K562 (cell line): ENCODE measurements around the gene SULT2B1. TPM values are rescaled to one million over a fixed set of nuclear protein-coding genes. Genes with fewer than 3 reads are reported as not detected.
A peak's percentile ranks its signal among the peaks of the same experiment; 100 is the strongest.

Source experiments
- ARID1B ChIP-seq: fragments of 450-650 bp; IDR thresholded peaks from 2 replicates; pipeline ENCODE4 v1.6.1; 2016; ENCODE audit warnings: antibody characterized with exemption, mild to moderate bottlenecking, inconsistent platforms
- JUN ChIP-seq, 2 experiments: sonication (generic) in 1 of 2; formaldehyde crosslinking in 1 of 2; IDR thresholded peaks; 2 replicates each; pipeline versions ENCODE4 v1.6.1 to v1.8.0; 2012 to 2022; ENCODE audit warnings: borderline replicate concordance in 2 of 2, mild to moderate bottlenecking in 2 of 2, improper control_type of control experiment in 1 of 2, low read depth in 1 of 2, low read length in 1 of 2, missing genetic modification reagents in 1 of 2
- KDM4B ChIP-seq, 2 experiments: fragments of 450-650 bp in 1 of 2; sonication (generic) in 1 of 2; IDR thresholded peaks; 2 replicates each; pipeline ENCODE4 v1.6.1; 2016 to 2017; ENCODE audit warnings: borderline replicate concordance in 2 of 2, antibody characterized with exemption in 1 of 2, low read depth in 1 of 2, mild to moderate bottlenecking in 1 of 2
- SUPT5H ChIP-seq: fragments of 450-650 bp; IDR thresholded peaks from 2 replicates; pipeline ENCODE4 v1.6.1; 2016
- ZNF324 ChIP-seq: fragments of 250-450 bp; sonication (Bioruptor Pico); IDR thresholded peaks from 2 replicates; pipeline ENCODE4 v1.4.0; 2020; ENCODE audit warnings: mild to moderate bottlenecking
- ZSCAN29 ChIP-seq: fragments of 450-650 bp; IDR thresholded peaks from 2 replicates; pipeline ENCODE4 v1.6.1; 2017
- polyA plus RNA-seq, 8 experiments: library from polyadenylated mRNA; depleted of rRNA in 4 of 8; stranded (reverse) in 5 of 8; unstranded in 3 of 8; fragments of >200 nt; fragmentation: Nextera tagmentation in 2 of 8; fragmentation: Illumina TruSeq in 1 of 8; extraction: Ambion mirVana in 2 of 8; extraction: Trizol in 1 of 8; gene quantifications; 2 replicates each; pipeline versions ENCODE4 v1.2.1 to v1.2.3, GENCODE V29; 2011 to 2014; ENCODE audit warnings: inconsistent platforms in 1 of 8, missing spikeins in 1 of 8
- total RNA-seq, 7 experiments: library from RNA; depleted of rRNA in 6 of 7; stranded (reverse); fragments of >200 nt in 6 of 7; fragmentation: Illumina TruSeq in 2 of 7; extraction: Trizol in 2 of 7; gene quantifications; 2 replicates each; pipeline versions ENCODE4 v1.2.1 to v1.2.3, GENCODE V29; 2011 to 2021; ENCODE audit warnings: low replicate concordance in 1 of 7
- TF ChIP-seq, protein P1 (sequence below): fragments of 450-650 bp; IDR thresholded peaks from 2 replicates; pipeline ENCODE4 v1.6.1; 2018; ENCODE audit not compliant: partially characterized antibody
- TF ChIP-seq, protein P2 (sequence below), 3 experiments: IDR thresholded peaks in 2 of 3; conservative IDR thresholded peaks in 1 of 3; 2 replicates each; pipeline ENCODE4 v1.5.1; 2011 to 2012; ENCODE audit warnings: low read length in 3 of 3, mild to moderate bottlenecking in 3 of 3, control low read depth in 2 of 3, improper control_type of control experiment in 1 of 3, inconsistent platforms in 1 of 3, low read depth in 1 of 3, mixed read lengths in 1 of 3, moderate library complexity in 1 of 3; ENCODE audit not compliant: insufficient read depth in 2 of 3
- TF ChIP-seq, protein P3 (sequence below), 2 experiments: fragments of 450-650 bp in 1 of 2; sonication (generic) in 1 of 2; formaldehyde crosslinking in 1 of 2; IDR thresholded peaks in 1 of 2; conservative IDR thresholded peaks in 1 of 2; 2 replicates each; pipeline versions ENCODE4 v1.6.1 to v1.8.1; 2016 to 2023; ENCODE audit warnings: mild to moderate bottlenecking in 2 of 2, moderate library complexity in 2 of 2, inconsistent platforms in 1 of 2, missing genetic modification reagents in 1 of 2

Gene SULT2B1
- total and polyA plus RNA-seq, 9 of the 15 experiments (the other 6 are each of a cell fraction or from before 2014, with no cell fraction given) = 0.09 to 0.62 (median 0.22) TPM; not detected in 2

DNA sequence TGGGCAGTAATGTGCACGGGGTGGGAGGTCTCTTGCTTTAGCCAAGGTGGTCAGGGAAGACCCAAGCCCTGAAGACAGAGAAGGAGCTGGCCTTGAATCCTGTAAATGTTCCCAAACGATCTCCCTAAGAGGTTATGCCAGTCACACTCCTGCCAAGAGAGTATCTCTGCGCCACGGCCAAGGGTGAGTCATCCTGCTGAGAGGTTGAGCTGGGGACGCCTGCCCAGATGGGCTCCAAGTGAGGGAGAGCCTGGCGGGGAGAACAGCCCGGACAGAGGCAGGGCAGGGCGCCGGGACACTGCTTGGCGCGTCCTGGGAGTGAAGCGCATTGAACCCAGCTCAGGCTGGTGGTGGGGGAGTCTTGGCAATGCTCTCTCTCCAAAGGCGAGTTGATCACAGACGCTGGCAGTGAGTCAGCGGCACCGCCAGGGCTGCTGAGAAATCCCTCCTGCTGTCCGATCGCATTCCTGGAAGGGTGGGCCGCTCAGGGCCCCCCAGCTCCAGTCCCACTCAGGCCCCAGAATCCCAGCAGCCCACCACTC, 16.4 kb downstream of the SULT2B1 start (continued):
- TF ChIP-seq, protein P1, sequence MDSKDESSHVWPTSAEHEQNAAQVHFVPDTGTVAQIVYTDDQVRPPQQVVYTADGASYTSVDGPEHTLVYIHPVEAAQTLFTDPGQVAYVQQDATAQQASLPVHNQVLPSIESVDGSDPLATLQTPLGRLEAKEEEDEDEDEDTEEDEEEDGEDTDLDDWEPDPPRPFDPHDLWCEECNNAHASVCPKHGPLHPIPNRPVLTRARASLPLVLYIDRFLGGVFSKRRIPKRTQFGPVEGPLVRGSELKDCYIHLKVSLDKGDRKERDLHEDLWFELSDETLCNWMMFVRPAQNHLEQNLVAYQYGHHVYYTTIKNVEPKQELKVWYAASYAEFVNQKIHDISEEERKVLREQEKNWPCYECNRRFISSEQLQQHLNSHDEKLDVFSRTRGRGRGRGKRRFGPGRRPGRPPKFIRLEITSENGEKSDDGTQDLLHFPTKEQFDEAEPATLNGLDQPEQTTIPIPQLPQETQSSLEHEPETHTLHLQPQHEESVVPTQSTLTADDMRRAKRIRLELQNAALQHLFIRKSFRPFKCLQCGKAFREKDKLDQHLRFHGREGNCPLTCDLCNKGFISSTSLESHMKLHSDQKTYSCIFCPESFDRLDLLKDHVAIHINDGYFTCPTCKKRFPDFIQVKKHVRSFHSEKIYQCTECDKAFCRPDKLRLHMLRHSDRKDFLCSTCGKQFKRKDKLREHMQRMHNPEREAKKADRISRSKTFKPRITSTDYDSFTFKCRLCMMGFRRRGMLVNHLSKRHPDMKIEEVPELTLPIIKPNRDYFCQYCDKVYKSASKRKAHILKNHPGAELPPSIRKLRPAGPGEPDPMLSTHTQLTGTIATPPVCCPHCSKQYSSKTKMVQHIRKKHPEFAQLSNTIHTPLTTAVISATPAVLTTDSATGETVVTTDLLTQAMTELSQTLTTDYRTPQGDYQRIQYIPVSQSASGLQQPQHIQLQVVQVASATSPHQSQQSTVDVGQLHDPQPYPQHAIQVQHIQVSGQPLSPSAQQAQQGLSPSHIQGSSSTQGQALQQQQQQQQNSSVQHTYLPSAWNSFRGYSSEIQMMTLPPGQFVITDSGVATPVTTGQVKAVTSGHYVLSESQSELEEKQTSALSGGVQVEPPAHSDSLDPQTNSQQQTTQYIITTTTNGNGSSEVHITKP = no peak
- TF ChIP-seq JUN (IDR thresholded peaks at IDR 0.05; ENCODE audit: borderline replicate concordance, low read depth, low read length) (peak; percentile 86), JUN (CRISPR knock-in tag; IDR thresholded peaks at IDR 0.05; ENCODE audit: borderline replicate concordance) (no peak), ZSCAN29 (no peak), SUPT5H (no peak), KDM4B (IDR thresholded peaks at IDR 0.05; ENCODE audit: borderline replicate concordance in 2 of 2, low read depth in 1 of 2) (no peak), ARID1B (peak; percentile 73), ZNF324 (CRISPR knock-in tag) (no peak)
- TF ChIP-seq, protein P2, sequence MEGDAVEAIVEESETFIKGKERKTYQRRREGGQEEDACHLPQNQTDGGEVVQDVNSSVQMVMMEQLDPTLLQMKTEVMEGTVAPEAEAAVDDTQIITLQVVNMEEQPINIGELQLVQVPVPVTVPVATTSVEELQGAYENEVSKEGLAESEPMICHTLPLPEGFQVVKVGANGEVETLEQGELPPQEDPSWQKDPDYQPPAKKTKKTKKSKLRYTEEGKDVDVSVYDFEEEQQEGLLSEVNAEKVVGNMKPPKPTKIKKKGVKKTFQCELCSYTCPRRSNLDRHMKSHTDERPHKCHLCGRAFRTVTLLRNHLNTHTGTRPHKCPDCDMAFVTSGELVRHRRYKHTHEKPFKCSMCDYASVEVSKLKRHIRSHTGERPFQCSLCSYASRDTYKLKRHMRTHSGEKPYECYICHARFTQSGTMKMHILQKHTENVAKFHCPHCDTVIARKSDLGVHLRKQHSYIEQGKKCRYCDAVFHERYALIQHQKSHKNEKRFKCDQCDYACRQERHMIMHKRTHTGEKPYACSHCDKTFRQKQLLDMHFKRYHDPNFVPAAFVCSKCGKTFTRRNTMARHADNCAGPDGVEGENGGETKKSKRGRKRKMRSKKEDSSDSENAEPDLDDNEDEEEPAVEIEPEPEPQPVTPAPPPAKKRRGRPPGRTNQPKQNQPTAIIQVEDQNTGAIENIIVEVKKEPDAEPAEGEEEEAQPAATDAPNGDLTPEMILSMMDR (IDR thresholded peaks at IDR 0.05 in 2 of 3, conservative IDR thresholded peaks at IDR 0.05 in 1 of 3; ENCODE audit: insufficient read depth in 2 of 3, low read depth in 1 of 3, low read length in 3 of 3) = peak in 1 of 3 experiments; percentile 0; a peak in 1 of 6 replicates
- TF ChIP-seq, protein P3, sequence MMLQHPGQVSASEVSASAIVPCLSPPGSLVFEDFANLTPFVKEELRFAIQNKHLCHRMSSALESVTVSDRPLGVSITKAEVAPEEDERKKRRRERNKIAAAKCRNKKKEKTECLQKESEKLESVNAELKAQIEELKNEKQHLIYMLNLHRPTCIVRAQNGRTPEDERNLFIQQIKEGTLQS (IDR thresholded peaks at IDR 0.05) = peak; percentile 96
- TF ChIP-seq, protein P3 (CRISPR knock-in tag; conservative IDR thresholded peaks at IDR 0.05) = no peak
